Stimulated activated CD8-positive, alpha-beta memory T cell treated with anti-CD3 and anti-CD28 coated beads, Interleukin-12 subunit alpha, Interleukin-12 subunit beta, amount 100 ng/mL, for 24 hours (primary cell): ENCODE measurements around the gene TMEM108.
"Not testable (repeated sequence)": the region's sequence is repeated elsewhere in the genome, so short reads cannot be mapped to it uniquely, and the experiment has no call there.

ENCODE experiments used
- DNase-seq: peaks from one replicate; pipeline ENCODE4 v3.0.0-alpha.2; 2020; ENCODE audit errors: extremely low read depth

Gene TMEM108

GRCh38 chr3:133038089-133038730 is at the start of gene TMEM108:
Gene TMEM108 (plus strand): TSS chr3:133038391.
- DNase-seq, result no peak

GRCh38 chr3:132995971-132996370 is 42.2 kb upstream of the TMEM108 start:
- no peak for DNase-seq

GRCh38 chr3:132997404-132998185 is 40.6 kb upstream of the TMEM108 start:
- no peak for DNase-seq

- DNase-seq, result not testable (repeated sequence)
These were observed 33.2 kb upstream of the TMEM108 start for GRCh38 chr3:133005032-133005431.

- no peak for DNase-seq
These were observed 30.6 kb upstream of the TMEM108 start for GRCh38 chr3:133007601-133008000.

GRCh38 chr3:133014325-133014724 is 23.9 kb upstream of the TMEM108 start:
- DNase-seq, result no peak

GRCh38 chr3:133015573-133015972 is 22.6 kb upstream of the TMEM108 start:
- DNase-seq, result not testable (repeated sequence)

- DNase-seq, result no peak
These were observed 21.3 kb upstream of the TMEM108 start for GRCh38 chr3:133016838-133017309.

GRCh38 chr3:133018921-133019320 is 19.3 kb upstream of the TMEM108 start:
- no peak for DNase-seq

- no peak for DNase-seq
These were observed 17.0 kb upstream of the TMEM108 start for GRCh38 chr3:133021206-133021605.

- DNase-seq, result no peak
These were observed 14.8 kb upstream of the TMEM108 start for GRCh38 chr3:133023362-133023761.

- no peak for DNase-seq
These were observed 12.6 kb upstream of the TMEM108 start for GRCh38 chr3:133025546-133025945.

- DNase-seq, result no peak
These were observed 5.9 kb upstream of the TMEM108 start for GRCh38 chr3:133032301-133032700.

GRCh38 chr3:133037436-133037835 is 755 bp upstream of the TMEM108 start:
- no peak for DNase-seq

GRCh38 chr3:133038731-133039375 is 662 bp downstream of the TMEM108 start:
- DNase-seq, result no peak

- DNase-seq, result no peak
These were observed 2.7 kb downstream of the TMEM108 start for GRCh38 chr3:133040696-133041523.

GRCh38 chr3:133041524-133041829 is 3.3 kb downstream of the TMEM108 start:
- DNase-seq, result no peak

- DNase-seq, result no peak
These were observed 4.6 kb downstream of the TMEM108 start for GRCh38 chr3:133042778-133043177.

GRCh38 chr3:133047980-133048379 is 9.8 kb downstream of the TMEM108 start:
- no peak for DNase-seq

- no peak for DNase-seq
These were observed 11.3 kb downstream of the TMEM108 start for GRCh38 chr3:133049491-133049890.

GRCh38 chr3:133050891-133051290 is 12.7 kb downstream of the TMEM108 start:
- no peak for DNase-seq

- no peak for DNase-seq
These were observed 15.3 kb downstream of the TMEM108 start for GRCh38 chr3:133053532-133053931.
